ENCODE data around the gene APOBEC4. TPM values are rescaled to one million over a fixed set of nuclear protein-coding genes. Genes with fewer than 3 reads are reported as not detected.
A peak's percentile ranks its signal among the peaks of the same experiment; 100 is the strongest.

Gene APOBEC4
- total RNA-seq, 1 donor from 2014 or later: not detected

GRCh38 chr1:183600136-183600535, 53.0 kb downstream of the APOBEC4 start:
- Mint-ChIP-seq H3K36me3 (ENCODE audit: low read depth) (no peaks in the 10 kb centered on the region), H3K4me3 (no peak overlapping the region), H3K27ac (ENCODE audit: unreplicated experiment) (no peak overlapping the region), H3K27me3 (ENCODE audit: low read depth) (no peaks in the 10 kb centered on the region), H3K4me1 (peaks cover 23% of the 10 kb centered on the region), H3K9me3 (no peaks in the 10 kb centered on the region)
- TF ChIP-seq, protein P1, sequence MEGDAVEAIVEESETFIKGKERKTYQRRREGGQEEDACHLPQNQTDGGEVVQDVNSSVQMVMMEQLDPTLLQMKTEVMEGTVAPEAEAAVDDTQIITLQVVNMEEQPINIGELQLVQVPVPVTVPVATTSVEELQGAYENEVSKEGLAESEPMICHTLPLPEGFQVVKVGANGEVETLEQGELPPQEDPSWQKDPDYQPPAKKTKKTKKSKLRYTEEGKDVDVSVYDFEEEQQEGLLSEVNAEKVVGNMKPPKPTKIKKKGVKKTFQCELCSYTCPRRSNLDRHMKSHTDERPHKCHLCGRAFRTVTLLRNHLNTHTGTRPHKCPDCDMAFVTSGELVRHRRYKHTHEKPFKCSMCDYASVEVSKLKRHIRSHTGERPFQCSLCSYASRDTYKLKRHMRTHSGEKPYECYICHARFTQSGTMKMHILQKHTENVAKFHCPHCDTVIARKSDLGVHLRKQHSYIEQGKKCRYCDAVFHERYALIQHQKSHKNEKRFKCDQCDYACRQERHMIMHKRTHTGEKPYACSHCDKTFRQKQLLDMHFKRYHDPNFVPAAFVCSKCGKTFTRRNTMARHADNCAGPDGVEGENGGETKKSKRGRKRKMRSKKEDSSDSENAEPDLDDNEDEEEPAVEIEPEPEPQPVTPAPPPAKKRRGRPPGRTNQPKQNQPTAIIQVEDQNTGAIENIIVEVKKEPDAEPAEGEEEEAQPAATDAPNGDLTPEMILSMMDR (conservative IDR thresholded peaks at IDR 0.05): no peak
- no peak for DNase-seq (ENCODE audit: low read depth, low spot score)

GRCh38 chr1:183598386-183598785, 54.7 kb downstream of the APOBEC4 start:
- Mint-ChIP-seq H3K4me3 (no peak overlapping the region), H3K27ac (ENCODE audit: unreplicated experiment) (peak overlapping the region; percentile 16), H3K4me1 (peaks cover 16% of the 10 kb centered on the region), H3K27me3 (ENCODE audit: low read depth) (no peaks in the 10 kb centered on the region), H3K9me3 (no peaks in the 10 kb centered on the region), H3K36me3 (ENCODE audit: low read depth) (no peaks in the 10 kb centered on the region)
- TF ChIP-seq, protein P1 (conservative IDR thresholded peaks at IDR 0.05): no peak
- no peak for DNase-seq (ENCODE audit: low read depth, low spot score)

DNA sequence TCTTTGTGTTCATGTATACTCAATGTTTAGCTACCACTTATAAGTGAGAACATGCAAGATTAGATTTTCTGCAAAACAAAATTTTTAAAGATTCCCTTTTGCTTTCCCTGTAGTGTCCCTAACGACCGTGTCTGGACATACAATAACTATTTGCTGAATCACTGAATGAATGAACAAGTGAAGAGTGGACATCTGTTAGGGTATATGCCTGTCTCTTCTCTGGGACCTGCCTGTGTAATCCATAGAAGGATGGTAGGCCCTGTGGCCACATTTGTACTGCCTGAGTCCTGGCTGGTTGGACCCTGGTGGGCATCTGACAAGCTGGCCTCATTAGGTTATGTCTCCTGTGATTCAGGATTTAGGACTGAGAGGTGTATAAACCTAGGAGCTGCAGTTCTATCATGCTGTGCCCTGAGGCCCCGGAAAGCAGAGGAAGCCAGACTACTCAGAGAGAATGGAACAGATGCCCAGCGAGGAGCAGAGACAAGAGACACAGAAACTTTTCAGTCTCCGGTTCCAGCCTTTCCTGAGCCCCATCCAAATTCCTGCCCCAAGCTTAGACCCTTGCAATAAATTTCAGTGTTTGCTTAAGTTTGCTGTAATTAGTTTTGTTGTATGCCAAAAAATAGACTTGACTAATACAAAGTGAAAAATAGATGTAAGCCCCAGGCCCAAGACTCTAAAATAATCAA, 55.3 kb downstream of the APOBEC4 start:
- H3K4me3 Mint-ChIP-seq: no peak overlapping the region
- H3K27me3 Mint-ChIP-seq (ENCODE audit: low read depth): no peaks in the 10 kb centered on the region
- DNase-seq (ENCODE audit: low read depth, low spot score): no peak
- H3K4me1 Mint-ChIP-seq: peaks cover 22% of the 10 kb centered on the region
- no peaks in the 10 kb centered on the region for H3K9me3 Mint-ChIP-seq
- TF ChIP-seq, protein P1 (conservative IDR thresholded peaks at IDR 0.05): no peak
- no peaks in the 10 kb centered on the region for H3K36me3 Mint-ChIP-seq (ENCODE audit: low read depth)
- no peak overlapping the region for H3K27ac Mint-ChIP-seq (ENCODE audit: unreplicated experiment)

- H3K27ac Mint-ChIP-seq (ENCODE audit: unreplicated experiment): no peak overlapping the region
- TF ChIP-seq, protein P1 (conservative IDR thresholded peaks at IDR 0.05): no peak
- no peaks in the 10 kb centered on the region for H3K9me3 Mint-ChIP-seq
- H3K4me1 Mint-ChIP-seq: peaks cover 22% of the 10 kb centered on the region
- no peak overlapping the region for H3K4me3 Mint-ChIP-seq
- no peaks in the 10 kb centered on the region for H3K27me3 Mint-ChIP-seq (ENCODE audit: low read depth)
- DNase-seq (ENCODE audit: low read depth, low spot score): no peak
- H3K36me3 Mint-ChIP-seq (ENCODE audit: low read depth): no peaks in the 10 kb centered on the region
Observed at GRCh38 chr1:183596500-183596899, 56.6 kb downstream of the APOBEC4 start.

Other genes with a start within 250 kb of the APOBEC4 start
- 3.2 and 4.5 TPM in 2 replicates for gene NMNAT2, start 234.9 kb downstream of the APOBEC4 start, total RNA-seq
- gene SMG7, start 180.8 kb downstream of the APOBEC4 start, total RNA-seq: 72.4 and 80.3 TPM in 2 replicates
- gene NCF2, start 62.9 kb downstream of the APOBEC4 start, total RNA-seq: not detected in 2 replicates
- gene ARPC5, start 17.5 kb downstream of the APOBEC4 start, total RNA-seq: 87.0 and 94.6 TPM in 2 replicates
- gene RGL1, start 151.8 kb upstream of the APOBEC4 start, total RNA-seq: 13.3 and 13.6 TPM in 2 replicates

Measured in neural crest cell (in vitro differentiated cells).